Cerebellar cortex (tissue), 1 donor: ENCODE results near the gene KIRREL3.
A peak's percentile ranks its signal among the peaks of the same experiment; 100 is the strongest.

Source experiments
- DNase-seq: peaks from one replicate; pipeline ENCODE4 v3.0.0-alpha.2; 2015; ENCODE audit warnings: low spot score

Gene KIRREL3

DNA sequence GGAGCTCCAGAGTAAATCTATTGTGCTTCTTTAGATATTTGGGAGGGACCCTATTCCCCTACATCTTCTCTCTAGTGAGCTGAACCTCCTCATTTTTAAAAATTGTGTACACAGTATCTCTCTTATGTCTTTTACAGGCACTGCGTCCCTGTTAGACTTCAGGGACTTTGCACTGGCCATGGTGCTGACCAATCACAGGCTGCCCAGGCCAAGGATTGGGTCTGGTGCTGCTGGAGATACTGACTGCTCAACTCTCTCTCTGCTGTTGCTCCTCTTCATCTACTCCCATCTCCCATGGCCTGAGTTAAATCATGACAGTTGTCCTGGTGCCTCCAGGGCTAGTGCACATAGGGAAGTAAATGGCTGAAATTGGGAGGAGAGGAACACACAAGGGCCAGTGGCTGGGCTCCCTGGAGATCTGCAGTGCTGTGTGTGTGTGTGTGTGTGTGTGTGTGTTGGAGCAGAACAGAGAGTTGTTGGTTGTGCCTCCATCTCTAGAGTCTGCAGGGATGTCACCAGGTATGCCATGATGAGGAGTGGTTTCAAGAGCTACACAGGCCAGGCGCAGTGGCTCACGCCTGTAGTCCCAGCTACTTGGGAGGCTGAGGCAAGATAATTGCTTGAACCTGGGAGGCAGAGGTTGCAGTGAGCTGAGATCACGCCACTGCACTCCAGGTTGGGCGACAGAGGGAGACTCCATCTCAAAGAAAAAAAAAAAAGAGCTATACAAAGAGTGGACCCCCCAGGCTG is 489.8 kb downstream of the KIRREL3 start:
- DNase-seq: no peak

GRCh38 chr11:126507646-126508045 is 492.9 kb downstream of the KIRREL3 start:
- no peak for DNase-seq

- no peak for DNase-seq
Measured at GRCh38 chr11:126506789-126507188, 493.8 kb downstream of the KIRREL3 start.

DNA sequence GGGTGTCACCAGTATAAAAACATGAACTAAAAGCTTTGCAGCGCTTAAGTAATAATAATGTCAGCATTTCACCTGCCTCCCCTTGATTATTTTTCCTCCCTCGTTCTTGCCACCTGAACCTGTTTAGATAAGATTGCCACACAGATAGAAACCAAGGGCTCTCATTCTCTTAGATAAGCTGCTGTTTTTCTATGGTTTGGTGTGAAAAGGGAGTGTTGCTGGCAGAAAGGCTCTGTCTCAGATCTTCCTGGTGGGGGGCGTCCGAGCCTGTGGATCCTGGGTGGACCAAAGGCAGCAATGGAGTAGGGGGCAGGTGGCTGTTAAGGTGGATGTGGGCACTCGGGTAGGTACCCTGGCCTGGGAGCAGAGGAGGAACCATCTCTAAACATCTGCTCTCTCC is 497.6 kb downstream of the KIRREL3 start:
- no peak for DNase-seq

GRCh38 chr11:126502159-126502558 is 498.4 kb downstream of the KIRREL3 start:
- peak; percentile 23 for DNase-seq

- DNase-seq: no peak
Measured at GRCh38 chr11:126501641-126502040, 498.9 kb downstream of the KIRREL3 start.

DNA sequence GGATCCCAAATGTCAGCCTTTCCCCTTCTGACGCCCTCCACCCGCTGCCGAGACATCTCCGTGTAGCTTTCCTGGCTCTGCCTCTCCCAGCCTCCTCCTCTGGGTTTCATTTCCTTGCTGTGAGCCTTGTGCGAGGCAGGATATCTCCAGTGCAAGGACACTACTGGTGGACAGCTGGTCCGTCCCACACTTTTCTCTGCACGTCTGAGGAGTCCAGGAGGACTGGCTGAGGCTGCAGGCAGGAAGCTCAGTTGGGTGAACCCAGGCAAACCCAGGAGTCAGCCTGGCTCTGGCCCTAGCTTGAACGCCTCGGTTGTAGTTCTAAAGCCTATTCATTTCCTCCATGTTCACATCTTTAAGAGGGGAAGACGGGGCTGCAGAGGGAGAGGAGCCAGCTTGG is 499.6 kb downstream of the KIRREL3 start:
- no peak for DNase-seq

- no peak for DNase-seq
Measured at GRCh38 chr11:126499131-126499752, 501.3 kb downstream of the KIRREL3 start.

DNA sequence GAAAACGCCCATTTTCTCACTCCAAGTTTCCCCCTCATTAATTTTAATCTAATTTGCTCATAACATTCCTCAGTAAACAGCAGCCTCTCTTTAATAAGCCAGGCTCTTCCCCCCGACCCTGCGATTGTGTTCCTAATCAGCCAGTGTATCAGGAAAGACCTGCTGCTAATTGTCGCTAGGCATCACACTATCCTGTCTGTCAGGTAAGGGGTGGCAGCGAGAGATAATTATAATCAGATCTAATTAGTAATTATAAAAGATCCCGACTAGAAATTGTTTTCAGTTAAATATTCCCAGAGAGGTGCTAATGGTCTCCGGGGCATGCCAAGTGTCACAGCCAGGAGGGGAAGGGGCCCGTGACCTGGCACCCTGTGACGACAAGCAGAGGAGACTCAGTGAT is 502.3 kb downstream of the KIRREL3 start:
- no peak for DNase-seq

DNA sequence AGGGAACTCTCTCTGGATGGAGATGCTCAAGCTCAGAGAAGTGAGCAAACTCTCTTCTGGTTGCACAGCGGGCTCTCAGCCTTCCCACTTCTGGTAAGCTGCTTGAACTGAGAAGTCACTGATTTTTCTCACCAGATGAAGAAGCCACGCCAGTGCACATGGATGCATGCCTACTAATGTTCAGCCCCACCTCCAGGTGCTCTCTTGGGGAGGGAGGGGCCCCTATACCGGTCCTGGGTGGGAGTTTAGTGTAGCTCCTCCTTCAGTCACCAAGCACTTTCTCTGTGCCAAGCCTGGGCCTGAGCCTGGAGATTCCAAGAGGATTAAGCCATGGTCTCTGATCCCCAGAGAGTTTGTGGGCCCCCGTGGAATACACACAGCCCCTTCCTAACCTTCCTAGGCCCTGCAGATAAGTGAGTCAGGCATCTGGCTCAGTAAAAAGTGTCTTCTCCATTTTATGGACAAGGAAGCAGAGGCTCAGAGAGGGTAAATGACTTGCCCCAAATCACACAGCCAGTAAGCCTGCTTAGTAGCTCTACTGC is 502.9 kb downstream of the KIRREL3 start:
- DNase-seq: no peak

GRCh38 chr11:126496576-126497337 is 503.8 kb downstream of the KIRREL3 start:
- DNase-seq: no peak

DNA sequence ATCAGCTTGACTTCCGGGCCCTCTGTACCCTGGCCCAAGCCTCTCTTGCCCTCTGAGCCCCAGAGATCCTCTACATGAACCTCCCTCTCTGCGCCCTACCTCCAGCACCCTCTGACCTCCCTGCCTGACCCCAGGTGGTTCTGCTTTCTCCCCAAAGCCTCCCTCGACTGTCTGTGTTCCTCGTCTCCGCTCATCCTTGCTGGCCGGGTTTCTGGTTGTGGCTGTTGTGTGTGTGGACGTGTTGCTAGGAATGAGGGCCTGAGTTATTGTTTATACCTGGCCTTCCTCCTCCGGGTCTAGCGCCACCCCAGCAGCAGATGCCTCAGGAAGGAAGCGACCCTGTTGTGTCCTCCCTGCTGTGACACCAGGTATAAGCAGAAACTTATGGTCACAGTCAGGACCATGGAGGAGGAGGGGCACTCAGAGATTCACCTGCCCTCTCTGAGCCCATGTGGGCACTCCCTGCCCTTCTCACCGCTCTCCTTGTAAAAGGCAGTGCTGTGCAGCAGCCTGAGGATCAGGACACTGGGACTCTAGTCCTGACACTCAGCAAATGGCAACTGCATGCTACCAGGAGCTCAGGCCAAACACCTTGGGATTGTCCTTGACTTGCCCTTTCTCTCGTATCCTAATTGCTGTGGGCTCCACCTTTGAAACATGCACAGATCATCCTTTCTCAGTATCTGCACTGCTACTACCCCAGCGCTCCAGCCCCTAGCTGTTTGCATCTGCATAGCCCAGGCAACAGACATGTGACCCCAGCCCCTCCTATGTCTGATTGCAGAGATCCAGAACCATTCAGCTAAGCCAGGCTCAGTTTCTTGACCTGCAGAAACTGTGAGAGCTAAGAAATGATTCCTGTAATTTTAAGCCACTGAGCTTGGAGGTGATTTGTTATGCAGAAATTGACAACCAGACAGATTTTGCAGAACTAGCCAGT is 505.0 kb downstream of the KIRREL3 start:
- DNase-seq: no peak

- no peak for DNase-seq
Measured at GRCh38 chr11:126494831-126495230, 505.7 kb downstream of the KIRREL3 start.

DNA sequence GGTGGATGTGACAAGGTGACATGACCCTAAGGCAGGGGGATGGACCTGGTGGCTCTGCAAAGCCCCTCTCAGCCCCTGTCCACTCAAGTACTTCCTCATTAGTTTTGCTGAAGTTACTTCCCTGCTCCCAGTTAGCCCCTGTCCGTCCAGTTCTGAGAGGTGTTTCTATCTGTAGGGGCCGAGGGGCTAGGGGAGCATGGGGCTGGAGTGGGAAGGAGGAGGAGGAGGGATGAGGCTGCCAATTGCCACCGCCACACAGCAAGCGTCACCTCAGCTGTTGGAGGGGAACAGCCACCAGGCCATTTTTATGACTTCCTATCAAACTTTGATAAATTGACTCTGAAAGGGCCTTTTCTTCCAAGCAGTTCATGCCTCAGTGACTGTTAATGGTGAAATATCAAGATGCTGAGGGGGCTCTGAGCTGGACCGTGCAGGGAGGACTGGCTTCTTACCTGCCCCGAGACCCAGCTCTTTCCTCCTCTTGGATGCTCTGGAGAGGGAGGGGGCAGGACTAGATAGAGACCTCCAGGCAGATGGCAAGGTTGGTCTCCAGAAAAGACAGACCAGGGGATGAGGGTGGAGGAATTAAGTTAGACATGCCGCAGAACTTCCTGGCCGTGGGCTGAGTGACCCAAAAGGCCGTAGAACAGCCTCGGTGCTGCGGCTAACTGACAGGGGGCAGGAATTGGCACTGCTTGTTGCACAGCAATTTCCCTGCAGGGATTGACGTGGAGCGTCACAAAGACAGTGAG is 508.1 kb downstream of the KIRREL3 start:
- DNase-seq: no peak

DNA sequence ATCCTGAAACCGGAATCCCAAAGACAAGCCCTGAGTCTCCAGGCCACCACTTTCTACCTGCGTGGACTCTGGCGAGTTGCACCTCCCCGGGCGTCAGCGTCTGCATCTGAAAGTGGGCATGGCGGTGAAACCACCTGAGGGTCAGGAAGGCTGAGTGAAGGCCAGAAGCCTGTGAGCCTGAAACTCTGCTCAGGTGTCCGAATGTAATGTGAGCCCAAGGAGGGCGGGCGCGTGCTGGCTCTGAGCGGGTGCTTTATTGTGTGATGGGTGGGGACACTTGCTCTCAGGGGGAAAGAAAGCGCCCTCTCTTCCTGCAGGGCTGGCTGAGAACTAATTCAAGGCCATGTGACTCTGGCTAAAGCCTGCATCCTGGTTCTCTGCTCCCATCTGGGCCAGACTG is 509.5 kb downstream of the KIRREL3 start:
- DNase-seq: no peak

- no peak for DNase-seq
Measured at GRCh38 chr11:126489836-126490660, 510.5 kb downstream of the KIRREL3 start.

DNA sequence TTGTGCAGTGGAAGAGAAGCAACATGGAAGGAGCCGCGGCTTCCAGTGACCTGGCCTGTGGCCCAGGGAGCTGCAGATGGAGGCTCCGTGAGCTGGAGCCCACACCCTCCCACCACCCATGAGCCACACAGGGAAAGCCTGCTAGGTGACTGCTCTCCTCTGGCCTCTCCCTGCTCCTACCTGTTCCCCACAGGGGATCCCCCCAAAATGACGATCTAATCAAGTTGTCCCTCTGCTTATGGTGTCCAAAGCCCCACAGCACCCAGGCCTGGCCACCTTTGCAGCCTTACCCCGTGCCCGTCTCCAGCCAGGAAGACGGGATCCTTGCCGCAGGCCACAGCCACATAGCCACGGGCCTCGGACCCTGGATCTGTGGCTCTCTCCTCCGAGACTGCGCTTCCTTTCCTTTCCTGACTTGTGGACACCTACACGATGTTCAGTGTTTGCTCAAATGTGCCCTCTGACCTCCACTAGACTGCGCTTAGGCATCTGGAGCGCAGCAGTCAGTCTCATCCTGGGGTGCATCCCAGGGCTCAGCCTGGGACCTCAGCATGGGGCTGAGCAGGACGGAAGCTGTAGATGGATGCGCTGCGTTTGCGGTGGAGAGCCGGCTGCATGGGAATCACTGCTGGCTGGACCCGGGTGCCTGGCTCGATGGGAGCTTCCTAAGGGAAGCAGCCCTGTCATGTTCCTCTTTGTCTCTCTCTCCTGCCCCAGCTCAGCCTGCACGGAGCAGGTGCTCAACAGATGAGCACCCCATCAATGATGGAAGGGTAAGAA is 511.8 kb downstream of the KIRREL3 start:
- no peak for DNase-seq

DNA sequence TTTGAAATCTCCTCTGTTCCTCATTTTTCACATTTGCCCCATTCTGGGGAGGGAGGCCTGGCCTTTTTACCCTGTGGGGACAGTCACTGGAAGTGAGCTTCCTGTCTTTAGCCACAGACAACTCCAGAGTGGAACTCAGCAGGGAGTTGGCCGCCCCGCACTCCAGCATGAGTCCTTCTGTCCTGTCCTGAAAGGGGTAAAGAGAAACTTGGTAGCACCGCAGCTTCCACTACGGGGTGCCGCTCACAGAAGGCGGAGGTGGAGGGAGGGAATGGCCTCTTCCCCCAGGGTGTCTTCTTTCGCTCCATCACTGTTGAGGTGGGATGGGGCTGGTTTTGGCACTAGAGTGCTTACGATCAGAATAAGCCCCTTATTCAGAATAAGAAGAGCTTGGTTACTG is 512.9 kb downstream of the KIRREL3 start:
- DNase-seq: no peak

DNA sequence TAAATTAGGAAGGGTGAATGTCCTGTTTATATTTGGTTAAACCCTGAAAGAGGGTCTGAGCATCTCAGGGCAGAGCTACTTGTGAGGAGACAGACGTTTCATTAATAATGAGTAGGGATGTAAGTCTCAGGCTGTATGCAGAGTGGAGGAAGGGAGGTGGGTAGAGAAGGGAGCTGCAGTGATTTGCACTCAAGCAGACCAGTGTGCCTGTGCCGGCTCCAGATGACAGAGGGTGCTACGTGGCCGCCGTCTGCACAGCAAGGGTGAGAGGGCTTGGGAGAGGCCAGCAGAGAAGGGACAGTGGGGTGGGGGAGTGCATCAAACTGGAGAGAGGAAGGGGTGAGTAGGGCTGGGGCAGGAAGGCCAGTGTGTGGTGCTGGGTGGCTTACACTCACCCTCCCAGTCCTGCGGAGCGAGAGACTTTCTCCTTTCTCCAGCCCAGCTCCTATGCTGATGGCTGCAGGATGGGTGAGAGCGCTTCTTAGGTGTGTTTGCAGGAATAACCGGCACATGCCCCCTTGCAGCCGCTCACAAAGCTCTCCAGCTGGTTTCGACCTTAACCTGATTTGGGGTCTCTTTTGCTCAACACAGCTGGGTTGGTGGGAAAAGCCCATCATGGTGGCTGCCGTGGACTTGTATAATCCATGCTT is 514.5 kb downstream of the KIRREL3 start:
- DNase-seq: no peak
